GM19452 (cell line): ENCODE results near the gene RAD51AP2.
"Not testable (repeated sequence)": the region's sequence is repeated elsewhere in the genome, so short reads cannot be mapped to it uniquely, and the experiment has no call there.

Experiments used
- ATAC-seq: cut with Tn5 transposase; IDR thresholded peaks from one replicate; pipeline ENCODE4 v1.9.1; 2021; ENCODE audit not compliant: unreplicated experiment

Gene RAD51AP2

DNA sequence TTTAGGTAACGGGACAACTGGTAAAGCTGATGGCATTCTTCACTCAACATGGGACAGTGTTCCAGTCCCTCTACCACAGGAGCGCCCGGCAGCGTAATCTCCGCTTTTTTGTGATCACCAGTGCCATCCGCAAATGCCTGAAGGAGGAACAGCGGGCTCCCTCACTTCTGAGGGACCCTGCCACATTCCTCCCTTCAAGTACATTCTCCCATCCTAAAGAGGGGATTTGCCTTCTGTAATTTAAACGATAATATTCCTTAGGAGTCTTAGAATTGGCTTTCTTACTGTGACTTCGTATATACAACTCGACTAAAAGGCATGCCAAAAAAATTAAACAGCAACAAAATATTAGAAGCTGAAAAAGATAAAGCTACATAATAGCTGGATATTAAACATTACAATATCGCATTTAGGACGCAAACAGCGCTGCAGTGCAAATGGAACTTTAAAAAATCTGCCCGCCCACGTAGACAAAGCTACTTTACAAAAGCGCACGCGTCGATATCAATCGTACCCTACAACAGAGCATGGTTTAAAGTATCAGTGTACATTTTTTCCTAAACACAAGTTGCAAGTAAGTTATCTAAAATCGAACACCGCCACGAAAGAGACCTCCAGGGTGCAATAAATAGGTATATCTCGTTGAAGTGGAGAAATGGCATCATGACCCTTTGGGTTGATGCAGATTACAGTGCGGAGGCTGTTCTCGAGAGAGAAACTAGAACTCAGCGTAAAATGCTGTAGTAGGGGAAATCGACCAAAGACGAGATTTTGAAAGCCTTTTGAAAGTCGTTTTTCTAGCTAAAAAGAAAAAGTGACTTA is 20.0 kb upstream of the RAD51AP2 start:
- no peak for ATAC-seq

- ATAC-seq = no peak
Measured at GRCh38 chr2:17536416-17536815, 18.2 kb upstream of the RAD51AP2 start.

- no peak for ATAC-seq
Measured at GRCh38 chr2:17533546-17533945, 15.3 kb upstream of the RAD51AP2 start.

- ATAC-seq = no peak
Measured at GRCh38 chr2:17529771-17530170, 11.5 kb upstream of the RAD51AP2 start.

DNA sequence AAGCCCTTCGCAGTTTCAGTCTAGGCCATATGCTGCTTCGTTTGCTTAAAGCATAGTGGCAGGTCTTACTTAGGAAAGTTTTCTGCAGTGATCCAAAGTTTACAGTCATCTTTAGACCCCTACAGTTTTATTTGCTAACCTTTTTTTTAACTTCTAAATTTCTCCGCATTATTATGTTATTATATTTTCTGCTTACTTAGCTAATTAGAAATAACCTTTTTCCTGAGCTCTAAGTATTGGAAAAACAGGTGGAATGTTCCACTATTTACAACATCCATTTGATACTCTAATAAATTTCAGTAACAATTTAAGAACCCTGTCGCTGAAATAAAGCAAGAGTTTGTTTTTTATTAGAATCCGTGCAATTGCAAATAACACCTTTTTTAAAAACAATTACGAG is 4.1 kb upstream of the RAD51AP2 start:
- ATAC-seq = no peak

- ATAC-seq = no peak
Measured at GRCh38 chr2:17521621-17522020, 3.4 kb upstream of the RAD51AP2 start.

DNA sequence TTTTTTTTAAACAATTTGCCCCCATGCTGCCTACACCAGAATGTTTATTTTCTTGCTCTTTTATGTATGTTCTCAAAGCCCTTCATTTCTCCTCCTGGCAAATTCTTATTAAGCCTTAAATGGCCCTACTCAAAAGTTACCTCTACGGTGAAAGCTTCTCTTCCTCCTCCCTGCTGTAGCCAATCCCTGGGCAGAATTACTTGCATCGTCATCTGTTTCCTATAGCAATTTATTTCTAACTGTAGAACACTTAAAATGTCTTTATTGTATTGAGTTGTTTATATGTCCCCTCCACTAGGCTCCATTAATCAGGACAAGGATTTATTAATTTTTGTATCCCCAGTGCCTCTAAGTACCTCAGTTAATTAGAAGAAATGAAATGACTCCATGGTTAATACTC is 2.5 kb upstream of the RAD51AP2 start:
- no peak for ATAC-seq

DNA sequence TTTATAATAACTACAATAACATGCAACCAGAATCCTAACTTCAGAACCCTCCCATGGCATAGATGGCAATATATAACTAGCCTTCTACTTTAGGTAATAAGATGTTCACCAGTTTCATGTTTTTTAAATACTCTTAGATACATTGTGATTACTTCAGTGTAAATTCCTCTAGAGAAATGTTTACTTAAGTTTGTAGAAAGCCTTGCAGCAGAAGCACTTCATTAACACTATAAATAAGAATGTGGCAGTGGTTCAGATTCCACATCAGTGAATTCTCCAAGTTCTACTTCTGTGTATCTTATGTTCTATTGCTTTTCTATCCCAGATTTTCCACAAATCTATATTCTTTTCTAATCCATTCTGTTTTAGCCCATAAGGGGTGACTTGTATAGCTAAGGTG is 1.2 kb upstream of the RAD51AP2 start:
- ATAC-seq = no peak

- peak; percentile 17 for ATAC-seq
Measured at GRCh38 chr2:17517481-17518211, 594 bp downstream of the RAD51AP2 start.

- ATAC-seq = no peak
Measured at GRCh38 chr2:17515652-17516051, 2.6 kb downstream of the RAD51AP2 start.

- ATAC-seq = no peak
Measured at GRCh38 chr2:17506736-17507616, 11.3 kb downstream of the RAD51AP2 start.

DNA sequence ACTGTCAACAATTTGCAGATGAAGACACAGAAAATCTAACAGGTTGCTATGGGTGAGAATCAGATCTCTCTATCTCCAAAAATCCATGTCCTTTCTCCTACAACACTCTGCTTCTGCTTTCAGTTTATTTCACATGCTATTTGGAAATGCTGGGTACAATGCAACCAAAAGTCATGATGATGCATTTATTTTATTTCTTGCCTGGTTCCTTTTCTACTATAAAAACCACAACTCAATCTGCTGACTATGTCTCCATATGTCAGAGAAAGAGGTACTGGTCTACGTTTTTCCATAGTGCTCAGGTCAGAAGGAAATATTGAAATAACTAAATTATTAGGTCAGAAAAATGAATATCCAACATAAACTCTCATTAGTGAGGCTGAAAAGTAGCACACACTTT is 20.5 kb downstream of the RAD51AP2 start:
- ATAC-seq = no peak

GRCh38 chr2:17495590-17495989 is 22.6 kb downstream of the RAD51AP2 start:
- no peak for ATAC-seq

GRCh38 chr2:17490165-17490564 is 28.1 kb downstream of the RAD51AP2 start:
- ATAC-seq = not testable (repeated sequence)

- not testable (repeated sequence) for ATAC-seq
Measured at GRCh38 chr2:17488610-17489009, 29.6 kb downstream of the RAD51AP2 start.

GRCh38 chr2:17483496-17483895 is 34.7 kb downstream of the RAD51AP2 start:
- no peak for ATAC-seq

- ATAC-seq = no peak
Measured at GRCh38 chr2:17482651-17483050, 35.6 kb downstream of the RAD51AP2 start.

- ATAC-seq = no peak
Measured at GRCh38 chr2:17479875-17480274, 38.4 kb downstream of the RAD51AP2 start.

DNA sequence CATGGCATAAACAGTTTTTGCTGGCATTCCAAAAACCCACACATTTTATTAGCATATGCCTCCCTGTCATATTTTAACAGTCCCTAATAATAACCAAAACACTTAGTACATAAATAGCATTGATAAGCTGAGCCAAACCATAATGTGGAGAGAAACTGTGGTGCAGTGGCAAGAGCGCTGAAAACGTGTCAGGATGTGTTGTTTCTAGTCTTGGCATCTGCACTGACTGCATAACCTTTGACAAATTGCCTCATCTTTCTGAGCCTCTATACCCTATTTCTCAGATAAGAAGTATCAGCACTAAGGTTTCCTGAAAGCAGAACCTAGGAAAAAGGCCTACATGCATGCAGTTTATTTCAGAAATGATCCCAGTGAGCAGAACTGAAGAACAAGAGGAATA is 41.4 kb downstream of the RAD51AP2 start:
- no peak for ATAC-seq

DNA sequence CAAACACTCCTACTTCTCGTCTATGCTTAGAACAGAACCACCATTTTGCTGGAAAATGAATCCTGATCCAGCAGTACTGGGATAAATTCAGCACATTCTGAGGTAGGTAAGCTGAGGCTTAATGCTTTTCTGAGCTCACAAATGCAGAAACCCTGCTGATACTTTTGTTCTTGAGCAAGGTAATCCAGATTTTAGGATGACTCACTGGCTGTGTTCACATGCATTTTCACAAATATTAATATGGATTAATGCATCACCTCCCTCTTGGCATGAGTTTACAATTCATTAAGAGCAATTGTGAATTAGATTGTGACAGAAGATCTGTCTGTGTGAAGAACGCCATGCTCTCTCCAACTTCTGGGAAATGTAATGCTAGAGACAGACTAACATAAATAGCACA is 42.2 kb downstream of the RAD51AP2 start:
- ATAC-seq = no peak

DNA sequence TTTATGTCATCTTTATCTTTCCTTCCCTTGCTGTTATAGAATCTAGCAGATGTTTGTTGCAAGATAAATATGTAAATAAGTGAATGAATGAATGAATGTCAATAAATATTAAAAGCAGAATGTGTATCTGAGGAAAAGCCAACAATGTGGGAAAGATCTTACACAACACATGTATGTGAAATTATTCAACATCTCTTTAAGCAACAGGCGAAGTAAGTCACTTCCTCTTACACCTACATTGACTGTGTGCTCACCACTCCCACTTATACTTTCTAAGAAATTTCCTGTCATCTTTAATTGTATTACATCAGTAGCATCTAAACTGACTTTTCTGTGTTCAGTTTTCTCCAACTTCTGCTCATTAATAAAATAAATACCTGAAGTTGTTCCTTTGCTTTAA is 43.0 kb downstream of the RAD51AP2 start:
- no peak for ATAC-seq
